COLO668 (cell line): ENCODE data around the gene ARL8B.
"Not testable (repeated sequence)": the region's sequence is repeated elsewhere in the genome, so short reads cannot be mapped to it uniquely, and the experiment has no call there.

ENCODE experiments used
- DNase-seq: peaks from one replicate; lab custom pipeline; 2025; ENCODE audit not compliant: unreplicated experiment; lab: John Stamatoyannopoulos, UW

Gene ARL8B

DNA sequence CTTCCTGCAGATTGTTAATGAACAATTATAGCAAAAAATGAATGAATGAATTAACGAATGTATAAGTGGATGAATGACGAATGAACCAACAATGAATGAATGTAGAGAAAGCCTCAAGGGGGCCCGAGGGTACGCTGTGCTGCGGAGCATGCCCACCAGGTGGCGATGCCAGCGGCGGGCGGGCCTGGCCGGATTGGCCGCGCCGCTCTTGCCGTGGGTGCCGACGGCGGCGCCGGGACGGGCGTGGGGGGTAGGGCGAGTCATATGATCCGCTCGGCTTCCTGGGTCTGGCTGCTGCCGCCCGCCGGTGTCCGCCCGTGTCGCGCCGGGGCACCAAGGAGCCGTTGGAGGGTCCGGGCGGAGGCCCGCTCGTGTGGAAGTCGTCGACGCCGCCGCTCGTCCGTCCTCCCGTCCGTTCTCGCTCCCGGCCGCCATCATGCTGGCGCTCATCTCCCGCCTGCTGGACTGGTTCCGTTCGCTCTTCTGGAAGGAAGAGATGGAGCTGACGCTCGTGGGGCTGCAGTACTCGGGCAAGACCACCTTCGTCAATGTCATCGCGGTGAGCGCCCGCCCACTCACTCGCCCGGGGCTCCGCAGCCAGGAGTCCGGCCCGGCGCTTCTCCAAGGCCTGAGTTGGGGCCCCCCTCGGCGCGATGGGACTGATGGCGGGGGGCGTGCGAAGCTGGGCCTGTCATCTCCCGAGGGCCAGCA lies at the start of gene ARL8B:
ARL8B (plus strand) TSS at position 263 of the 711 bp plus-strand sequence; CDS start at position 437, 174 bp downstream.
- DNase-seq: peak; percentile 87

- DNase-seq: no peak
These were observed 48.6 kb upstream of the ARL8B start for GRCh38 chr3:5073374-5074085.

GRCh38 chr3:5078151-5078550 lies 43.9 kb upstream of the ARL8B start:
- DNase-seq: no peak

- DNase-seq: no peak
These were observed 42.3 kb upstream of the ARL8B start for GRCh38 chr3:5079761-5080160.

DNA sequence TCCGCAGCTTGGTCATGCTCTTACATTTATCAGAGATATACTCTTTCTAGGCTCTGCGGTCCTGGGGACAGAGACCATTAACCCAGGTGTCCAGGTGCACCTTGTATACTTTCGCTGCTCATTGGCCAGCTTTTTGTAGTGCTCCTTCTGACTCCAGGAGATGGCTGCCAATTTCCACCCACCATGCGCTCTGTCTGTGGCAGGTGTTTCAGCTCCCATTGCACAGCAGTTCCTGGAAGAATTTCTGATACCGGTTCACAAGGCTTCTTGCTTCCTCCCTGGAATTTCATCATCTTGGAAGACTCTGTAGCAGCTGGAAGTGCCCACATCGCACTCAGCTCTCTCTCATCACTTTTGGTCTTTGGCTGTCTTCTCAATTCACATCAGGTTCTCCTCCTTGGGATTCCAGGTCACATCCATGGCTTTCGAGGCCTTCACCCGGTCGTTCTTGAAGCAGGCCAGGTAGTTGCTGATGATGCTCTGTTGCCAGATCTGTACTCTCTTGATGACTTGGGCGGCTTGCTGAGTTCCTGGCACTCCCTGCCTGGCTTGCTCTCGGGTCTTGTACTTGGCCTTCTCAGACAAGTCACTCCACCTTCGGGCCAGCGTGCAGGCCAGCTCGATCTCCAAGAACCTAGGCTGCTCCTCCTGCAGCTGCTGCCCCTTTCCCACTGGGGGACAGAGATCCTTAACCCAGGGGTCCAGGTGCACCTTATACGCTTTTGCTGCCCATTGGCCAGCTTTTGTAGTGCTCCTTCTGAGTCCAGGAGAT lies 41.1 kb upstream of the ARL8B start:
- DNase-seq: no peak

DNA sequence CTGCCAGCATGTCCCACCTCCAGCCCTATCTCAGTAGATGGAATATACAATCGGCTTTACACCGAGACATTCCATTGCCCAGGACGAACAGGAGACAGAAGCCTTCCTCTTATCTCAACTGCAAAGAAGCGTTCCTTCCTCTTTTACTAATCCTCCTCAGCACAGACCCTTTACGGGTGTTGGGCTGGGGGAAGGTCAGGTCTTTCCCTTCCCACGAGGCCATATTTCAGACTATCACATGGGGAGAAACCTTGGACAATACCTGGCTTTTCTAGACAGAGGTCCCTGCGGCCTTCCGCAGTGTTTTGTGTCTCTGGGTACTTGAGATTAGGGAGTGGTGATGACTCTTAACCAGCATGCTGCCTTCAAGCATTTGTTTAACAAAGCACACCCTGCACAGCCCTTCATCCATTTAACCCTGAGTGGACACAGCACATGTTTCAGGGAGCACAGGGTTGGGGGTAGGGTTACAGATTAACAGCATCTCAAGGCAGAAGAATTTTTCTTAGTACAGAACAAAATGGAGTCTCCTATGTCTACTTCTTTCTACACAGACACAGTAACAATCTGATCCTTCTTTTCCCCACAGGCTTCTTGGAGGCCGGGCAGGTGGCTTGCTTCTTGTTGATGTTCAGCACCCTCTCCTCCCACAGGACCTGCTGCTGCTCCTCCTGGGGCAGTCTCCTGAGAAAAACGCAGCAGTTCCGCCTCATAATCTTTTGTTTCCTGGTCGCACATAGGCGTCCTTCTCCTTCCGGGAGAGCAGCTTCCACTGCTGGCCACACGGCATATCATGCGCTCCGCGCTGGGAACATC lies 39.9 kb upstream of the ARL8B start:
- not testable (repeated sequence) for DNase-seq

GRCh38 chr3:5082789-5083115 lies 39.3 kb upstream of the ARL8B start:
- no peak for DNase-seq

GRCh38 chr3:5084224-5084623 lies 37.9 kb upstream of the ARL8B start:
- no peak for DNase-seq

GRCh38 chr3:5086708-5087107 lies 35.4 kb upstream of the ARL8B start:
- no peak for DNase-seq

- no peak for DNase-seq
These were observed 34.9 kb upstream of the ARL8B start for GRCh38 chr3:5087209-5087608.

DNA sequence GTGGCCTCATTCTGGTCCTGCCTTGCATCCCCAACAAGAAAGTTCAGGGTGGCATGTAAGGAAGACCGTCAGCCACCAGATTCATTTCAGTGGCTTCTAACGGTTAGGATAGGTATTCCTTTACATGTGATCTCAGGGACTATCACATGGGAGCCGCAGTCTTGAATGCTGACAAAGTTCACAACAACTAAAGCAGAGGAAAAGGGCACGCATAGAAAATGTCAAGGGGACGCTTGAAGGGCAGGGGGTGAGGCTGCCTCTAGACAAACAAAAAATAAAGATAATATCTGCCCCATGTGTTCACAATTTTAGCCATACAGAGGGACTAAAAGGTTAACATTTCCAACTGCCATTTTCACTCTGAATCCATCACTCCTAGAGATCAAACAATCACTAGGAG lies 31.9 kb upstream of the ARL8B start:
- DNase-seq: no peak

- DNase-seq: no peak
These were observed 30.1 kb upstream of the ARL8B start for GRCh38 chr3:5092018-5092417.

DNA sequence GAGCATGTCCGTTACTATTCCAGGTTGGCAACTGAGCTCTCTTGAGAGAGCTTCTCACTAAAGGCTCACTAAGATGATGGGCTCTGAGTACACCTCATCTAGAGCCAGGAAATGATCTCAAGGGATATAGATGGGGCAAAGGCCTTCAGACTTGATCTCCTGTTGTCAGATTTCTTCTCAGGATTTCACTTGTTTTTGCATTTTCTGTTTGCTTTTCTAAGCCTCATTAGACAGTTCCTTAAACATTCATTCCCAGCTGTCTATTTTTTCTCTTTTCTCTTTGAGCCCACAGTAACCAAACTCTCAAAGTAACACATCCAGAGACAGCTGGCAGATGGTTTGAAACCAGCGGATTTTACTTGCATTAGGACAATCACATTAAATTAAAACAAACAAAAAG lies 28.4 kb upstream of the ARL8B start:
- DNase-seq: no peak

- no peak for DNase-seq
These were observed 26.2 kb upstream of the ARL8B start for GRCh38 chr3:5095886-5096285.

GRCh38 chr3:5096336-5097008 lies 25.6 kb upstream of the ARL8B start:
- DNase-seq: no peak

GRCh38 chr3:5098346-5098745 lies 23.7 kb upstream of the ARL8B start:
- DNase-seq: no peak

DNA sequence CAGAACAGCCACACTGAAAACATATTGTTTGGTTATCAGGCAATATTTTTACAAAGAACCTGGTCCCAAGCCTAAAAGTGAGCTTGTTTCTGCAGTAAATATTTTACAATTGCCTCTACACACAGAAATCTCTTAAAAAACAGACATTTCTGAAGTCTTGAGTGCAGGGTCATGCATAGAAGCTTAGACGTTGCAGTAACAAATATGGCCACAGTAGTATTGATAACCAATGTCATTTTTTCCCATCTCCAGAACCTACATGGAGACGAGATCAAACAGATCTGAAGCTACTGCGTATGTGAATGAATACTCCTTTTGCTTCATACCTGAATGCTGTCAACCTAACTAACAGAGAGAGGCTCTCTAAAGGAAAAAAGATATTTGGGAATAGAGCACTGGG lies 19.6 kb upstream of the ARL8B start:
- no peak for DNase-seq

- DNase-seq: no peak
These were observed 18.3 kb upstream of the ARL8B start for GRCh38 chr3:5103743-5104142.

DNA sequence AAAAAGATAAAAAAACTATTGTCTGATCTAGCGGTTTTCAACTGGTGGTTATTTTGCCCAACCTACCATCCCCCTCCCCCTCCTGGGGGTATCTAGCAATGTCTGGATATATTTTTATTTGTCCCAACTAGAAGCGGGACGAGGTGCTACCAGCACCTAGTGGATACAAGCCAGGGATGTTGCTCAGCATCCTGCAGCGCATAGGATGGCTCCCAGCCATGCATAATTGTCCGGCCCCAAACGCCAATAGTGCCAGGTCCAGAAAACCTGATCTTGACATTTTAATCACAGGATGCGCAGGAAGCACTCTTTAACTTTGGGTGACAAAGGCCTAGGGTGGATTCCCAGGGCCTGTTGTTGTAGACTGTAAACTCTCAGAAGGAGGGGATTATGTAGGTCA lies 17.0 kb upstream of the ARL8B start:
- no peak for DNase-seq

DNA sequence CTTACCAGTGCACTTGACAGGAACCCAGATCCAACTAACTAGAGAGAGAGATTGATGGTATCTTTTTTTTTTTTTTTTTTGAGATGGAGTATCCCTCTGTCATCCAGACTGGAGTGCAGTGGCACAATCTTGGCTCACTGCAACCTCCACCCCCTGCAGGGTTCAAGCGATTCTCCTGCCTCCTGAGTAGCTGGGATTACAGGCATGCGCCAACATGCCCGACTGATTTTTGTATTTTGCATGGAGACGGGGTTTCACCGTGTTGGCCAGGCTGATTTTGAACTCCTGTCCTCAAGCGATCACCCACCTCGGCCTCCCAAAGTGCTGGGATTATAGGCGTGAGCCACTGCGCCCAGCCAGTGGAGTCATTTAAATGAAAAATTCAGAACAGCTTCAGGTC lies 15.7 kb upstream of the ARL8B start:
- not testable (repeated sequence) for DNase-seq

DNA sequence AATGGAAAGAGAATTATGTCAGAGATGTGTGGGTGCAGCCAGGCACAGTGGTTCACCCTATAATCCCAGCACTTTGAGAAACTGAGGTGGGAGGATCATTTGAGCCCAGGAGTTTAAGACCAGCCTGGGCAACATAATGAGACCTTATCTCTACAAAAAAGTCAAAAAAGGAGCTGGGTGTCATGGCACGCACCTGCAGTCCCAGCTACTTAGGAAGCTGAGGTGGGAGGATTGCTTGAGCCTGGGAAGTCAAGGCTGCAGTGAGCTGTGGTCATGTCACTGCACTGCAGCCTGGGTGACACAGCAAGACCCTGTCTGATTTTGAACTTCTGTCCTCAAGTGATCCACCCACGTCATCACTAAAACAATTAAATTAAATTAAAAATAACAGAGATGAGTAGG lies 15.2 kb upstream of the ARL8B start:
- not testable (repeated sequence) for DNase-seq
